H1 (cell line): ENCODE results near the gene SPINK4. TPM values are rescaled to one million over a fixed set of nuclear protein-coding genes. Genes with fewer than 3 reads are reported as not detected.

Source experiments
- CTCF ChIA-PET: fragments of 300-600 bp; sonication (Branson Sonifier 250); formaldehyde crosslinking; loops from one replicate; lab custom pipeline; 2021; ENCODE audit not compliant: partially characterized antibody; lab: Charles Lee
- POLR2A ChIA-PET: fragments of 300-600 bp; sonication (Branson Sonifier 250); formaldehyde crosslinking; loops from one replicate; lab custom pipeline; 2021; ENCODE audit warnings: inconsistent platforms; ENCODE audit not compliant: partially characterized antibody; lab: Charles Lee
- DNase-seq, 2 experiments: peaks; one replicate each; pipeline versions ENCODE4 v3.0.0 to v3.0.0-alpha.2; 2010 to 2022; ENCODE audit warnings: low spot score in 2 of 2, low read depth in 1 of 2, mixed read lengths in 1 of 2
- FAIRE-seq: peaks from 2 replicates; lab custom pipeline; 2011; peaks lifted over from hg19 to GRCh38; lab: Jason Lieb, UNC
- H2AFZ ChIP-seq: 2 replicates; pipeline ENCODE4 v1.8.1; 2012; ENCODE audit warnings: low read length, inconsistent platforms
- H2AK5ac ChIP-seq: 2 replicates; pipeline ENCODE4 v1.6.1; 2013; ENCODE audit warnings: low read depth, low read length
- H2BK120ac ChIP-seq: replicated peaks from 2 replicates; pipeline ENCODE3; 2013; ENCODE audit warnings: low read depth, low read length, inconsistent platforms
- H2BK12ac ChIP-seq: 2 replicates; pipeline ENCODE4 v1.6.1; 2013; ENCODE audit warnings: low read depth, low read length
- H2BK15ac ChIP-seq: 2 replicates; pipeline ENCODE4 v1.6.1; 2013; ENCODE audit warnings: low read length
- H2BK20ac ChIP-seq: 2 replicates; pipeline ENCODE4 v1.6.1; 2013; ENCODE audit warnings: low read length
- H2BK5ac ChIP-seq: 2 replicates; pipeline ENCODE4 v1.6.1; 2013; ENCODE audit warnings: low read depth, low read length
- H3K14ac ChIP-seq: 2 replicates; pipeline ENCODE4 v1.6.1; 2013; ENCODE audit warnings: inconsistent platforms; ENCODE audit not compliant: insufficient read length
- H3K18ac ChIP-seq: 2 replicates; pipeline ENCODE4 v1.6.1; 2013; ENCODE audit warnings: low read length; ENCODE audit errors: extremely low read depth
- H3K23ac ChIP-seq: 2 replicates; pipeline ENCODE4 v1.6.1; 2013; ENCODE audit warnings: inconsistent platforms; ENCODE audit not compliant: insufficient read length
- H3K23me2 ChIP-seq: 2 replicates; pipeline ENCODE4 v1.6.1; 2013; ENCODE audit warnings: low read depth, low read length
- H3K27ac ChIP-seq: 2 replicates; pipeline ENCODE4 v1.6.1; 2011; ENCODE audit warnings: low read depth, low read length, inconsistent platforms
- H3K27me3 ChIP-seq, 4 experiments: replicated peaks in 1 of 4; 1 replicate in 1 of 4; 2 replicates in 3 of 4; pipeline versions ENCODE4 v1.6.1 to v1.8.1; 2011 to 2013; ENCODE audit warnings: low read length in 3 of 4, mild to moderate bottlenecking in 3 of 4, inconsistent platforms in 2 of 4, mixed read lengths in 2 of 4, moderate library complexity in 1 of 4; ENCODE audit not compliant: control insufficient read depth in 3 of 4, insufficient read depth in 3 of 4; ENCODE audit errors: extremely low read depth in 1 of 4
- H3K36me3 ChIP-seq, 4 experiments: 2 replicates each; pipeline versions ENCODE4 v1.6.1 to v1.8.1; 2011 to 2013; ENCODE audit warnings: mild to moderate bottlenecking in 4 of 4, low read length in 3 of 4, moderate library complexity in 2 of 4, control low read depth in 1 of 4, inconsistent platforms in 1 of 4; ENCODE audit not compliant: insufficient read depth in 4 of 4, control insufficient read depth in 2 of 4
- H3K4ac ChIP-seq: replicated peaks from 2 replicates; pipeline ENCODE3; 2013; ENCODE audit warnings: low read length, low read depth, mixed read lengths, inconsistent platforms; ENCODE audit not compliant: insufficient read length
- H3K4me1 ChIP-seq, 4 experiments: replicated peaks in 1 of 4; 1 replicate in 1 of 4; 2 replicates in 3 of 4; pipeline versions ENCODE4 v1.6.1 to v1.8.1; 2011 to 2013; ENCODE audit warnings: low read length in 3 of 4, inconsistent platforms in 2 of 4, mixed read lengths in 1 of 4; ENCODE audit not compliant: insufficient read depth in 4 of 4, control insufficient read depth in 3 of 4
- H3K4me2 ChIP-seq, 2 experiments: 2 replicates each; pipeline versions ENCODE4 v1.6.1 to v1.8.1; 2011 to 2013; ENCODE audit warnings: low read depth in 2 of 2, low read length in 2 of 2, control low read depth in 1 of 2, inconsistent platforms in 1 of 2, mild to moderate bottlenecking in 1 of 2; ENCODE audit not compliant: insufficient read depth in 1 of 2
- H3K4me3 ChIP-seq, 4 experiments: fragments of 200-600, 300-600 bp in 1 of 4; sonication (generic), shearing (Covaris generic), sonication (Bioruptor Twin) in 1 of 4; 2 replicates each; pipeline versions ENCODE4 v1.5.1 to v1.8.1; 2011 to 2016; ENCODE audit warnings: low read length in 4 of 4, low read depth in 3 of 4, control low read depth in 2 of 4, inconsistent platforms in 2 of 4, mild to moderate bottlenecking in 2 of 4, mixed read lengths in 1 of 4, moderate library complexity in 1 of 4; ENCODE audit not compliant: insufficient read depth in 2 of 4; ENCODE audit errors: extremely low read depth in 1 of 4
- H3K56ac ChIP-seq: replicated peaks from 2 replicates; pipeline ENCODE3; 2013; ENCODE audit warnings: low read depth, mild to moderate bottlenecking, mixed read lengths, low read length, inconsistent platforms; ENCODE audit not compliant: insufficient read length
- H3K79me1 ChIP-seq: 2 replicates; pipeline ENCODE4 v1.6.1; 2013; ENCODE audit warnings: low read depth, low read length, control low read depth
- H3K79me2 ChIP-seq, 2 experiments: 2 replicates each; pipeline versions ENCODE4 v1.6.1 to v1.8.1; 2012 to 2013; ENCODE audit warnings: low read length in 2 of 2, mild to moderate bottlenecking in 2 of 2, inconsistent platforms in 1 of 2; ENCODE audit not compliant: insufficient read depth in 2 of 2, control insufficient read depth in 1 of 2
- H3K9ac ChIP-seq, 4 experiments: replicated peaks in 1 of 4; 1 replicate in 1 of 4; 2 replicates in 3 of 4; pipeline versions ENCODE4 v1.6.1 to v1.8.1; 2011 to 2013; ENCODE audit warnings: low read depth in 3 of 4, low read length in 3 of 4, control low read depth in 2 of 4, mild to moderate bottlenecking in 2 of 4, moderate library complexity in 2 of 4, inconsistent platforms in 1 of 4; ENCODE audit errors: extremely low read depth in 1 of 4
- H3K9me3 ChIP-seq, 2 experiments: 2 replicates each; pipeline versions ENCODE4 v1.6.1 to v1.8.1; 2012 to 2013; ENCODE audit warnings: mild to moderate bottlenecking in 2 of 2, moderate library complexity in 2 of 2, control low read depth in 1 of 2, inconsistent platforms in 1 of 2, low read depth in 1 of 2, low read length in 1 of 2, mixed read lengths in 1 of 2; ENCODE audit not compliant: insufficient read depth in 2 of 2
- H4K20me1 ChIP-seq, 2 experiments: replicated peaks in 1 of 2; 2 replicates each; pipeline versions ENCODE3 to v1.8.1; 2011 to 2013; ENCODE audit warnings: inconsistent platforms in 2 of 2, low read length in 2 of 2, mild to moderate bottlenecking in 1 of 2; ENCODE audit not compliant: insufficient read depth in 2 of 2, control insufficient read depth in 1 of 2
- H4K5ac ChIP-seq: 2 replicates; pipeline ENCODE4 v1.6.1; 2013; ENCODE audit warnings: low read length, low read depth, mixed read lengths, inconsistent platforms; ENCODE audit not compliant: insufficient read length
- H4K8ac ChIP-seq: 2 replicates; pipeline ENCODE4 v1.8.0; 2013; ENCODE audit warnings: mild to moderate bottlenecking, moderate library complexity, low read length, inconsistent platforms; ENCODE audit not compliant: insufficient read depth; ENCODE audit errors: extremely low read depth
- H4K91ac ChIP-seq: replicated peaks from 2 replicates; pipeline ENCODE3; 2013; ENCODE audit warnings: low read length, mixed read lengths, inconsistent platforms; ENCODE audit not compliant: insufficient read length
- ATF3 ChIP-seq: IDR thresholded peaks from 2 replicates; pipeline ENCODE4 v1.6.1; 2011; ENCODE audit warnings: low read depth, mild to moderate bottlenecking, low read length; ENCODE audit not compliant: insufficient read depth
- WGBS, 2 experiments: shearing (Covaris generic) in 1 of 2; methylation state at CpG; one replicate each; pipeline versions ENCODE4 v1.1.6 to v1.1.7; 2013 to 2015; ENCODE audit warnings: low lambda C conversion rate in 2 of 2, mixed read lengths in 2 of 2, inconsistent platforms in 1 of 2, low coverage in 1 of 2, missing lambda C conversion rate in 1 of 2; ENCODE audit not compliant: insufficient replicate concordance in 2 of 2, insufficient coverage in 1 of 2, insufficient read length in 1 of 2; ENCODE audit errors: extremely low coverage in 1 of 2, missing lambda C conversion rate in 1 of 2; 5-methylcytosine and 5-hydroxymethylcytosine counted together
- polyA plus RNA-seq, 7 experiments: library from polyadenylated mRNA; depleted of rRNA in 3 of 7; stranded (reverse) in 5 of 7; unstranded in 2 of 7; fragments of >200 nt in 5 of 7; fragments of 200-250 nt in 2 of 7; gene quantifications; 1 replicate in 5 of 7; 2 replicates in 1 of 7; 4 replicates in 1 of 7; pipeline versions ENCODE4 v1.2.1 to v1.2.3, GENCODE V29; 2011 to 2013; ENCODE audit warnings: missing spikeins in 2 of 7, mixed read lengths in 2 of 7
- total RNA-seq: library from RNA; stranded (reverse); fragmentation: NEBNext Ultra II Directional; extraction: Animal tissue kit (Norgen Biotek cat#: 25700); gene quantifications from 2 replicates; pipeline ENCODE4 v1.2.1, GENCODE V29; 2021

SPINK4 gene
- total and polyA plus RNA-seq, 2 of the 8 experiments (the other 6 are each of a cell fraction or from before 2014, with no cell fraction given) = not detected

DNA sequence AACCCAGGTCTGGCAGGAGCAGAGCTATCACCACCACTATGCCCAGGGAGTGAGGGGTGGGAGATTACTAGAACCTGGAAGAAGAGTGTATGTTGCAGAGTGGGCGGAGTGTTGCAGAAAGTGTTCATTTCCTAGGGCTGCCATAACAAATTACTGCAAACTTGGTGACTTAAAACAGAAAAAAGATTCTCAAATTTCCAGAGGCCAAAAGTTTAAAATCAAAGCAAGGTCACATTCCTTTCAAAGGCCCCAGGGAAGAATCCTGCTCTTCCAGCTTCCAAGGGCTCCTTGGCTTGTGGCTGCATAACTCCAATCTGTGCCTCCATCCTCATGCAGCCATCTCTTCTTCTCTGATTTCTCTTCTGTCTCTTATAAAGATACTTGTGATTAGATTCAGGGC is 30.6 kb upstream of the SPINK4 start:
- TF ChIP-seq ATF3 = no peak
- POLR2A ChIA-PET = no interaction called here
- no peak overlapping the region for H4K8ac ChIP-seq
- H3K14ac ChIP-seq = no peak overlapping the region
- FAIRE-seq (no peak), DNase-seq (no peak)
- H3K27ac ChIP-seq = no peak overlapping the region
- H3K4ac ChIP-seq = no peak overlapping the region
- H3K27me3 ChIP-seq = no peaks in the 10 kb centered on the region
- no peak overlapping the region for H3K23ac ChIP-seq
- H3K79me1 ChIP-seq = no peaks in the 10 kb centered on the region
- no peak overlapping the region for H2BK15ac ChIP-seq
- no peaks in the 10 kb centered on the region for H3K9me3 ChIP-seq
- H4K91ac ChIP-seq = no peak overlapping the region
- no peak overlapping the region for H3K4me3 ChIP-seq
- H3K4me2 ChIP-seq = no peak overlapping the region
- no peak overlapping the region for H2BK20ac ChIP-seq
- no peaks in the 10 kb centered on the region for H3K36me3 ChIP-seq
- H3K9ac ChIP-seq = no peak overlapping the region
- H3K18ac ChIP-seq = no peak overlapping the region
- no peaks in the 10 kb centered on the region for H4K20me1 ChIP-seq
- H2BK12ac ChIP-seq = no peak overlapping the region
- H3K23me2 ChIP-seq = no peaks in the 10 kb centered on the region
- H4K5ac ChIP-seq = no peak overlapping the region
- H2AFZ ChIP-seq = no peak overlapping the region
- no peak overlapping the region for H2BK120ac ChIP-seq
- no peaks in the 10 kb centered on the region for H3K4me1 ChIP-seq
- no peak overlapping the region for H3K56ac ChIP-seq
- H2BK5ac ChIP-seq = no peak overlapping the region
- 88% methylated on average over 1 of the region's 1 CpG; no CpG with 5 or more reads in 1 of the 2 experiments for WGBS, 2 experiments
- no peaks in the 10 kb centered on the region for H3K79me2 ChIP-seq
- CTCF ChIA-PET = interaction anchor here (0.9 to 1.9 kb wide), 7 partner anchors 8 to 114 kb away, joined by 3 to 7 read pairs (median 3); no protein-coding TSS in a partner anchor
- no peak overlapping the region for H2AK5ac ChIP-seq
